ENCODE measurements around the gene KRT37.

KRT37 gene

DNA sequence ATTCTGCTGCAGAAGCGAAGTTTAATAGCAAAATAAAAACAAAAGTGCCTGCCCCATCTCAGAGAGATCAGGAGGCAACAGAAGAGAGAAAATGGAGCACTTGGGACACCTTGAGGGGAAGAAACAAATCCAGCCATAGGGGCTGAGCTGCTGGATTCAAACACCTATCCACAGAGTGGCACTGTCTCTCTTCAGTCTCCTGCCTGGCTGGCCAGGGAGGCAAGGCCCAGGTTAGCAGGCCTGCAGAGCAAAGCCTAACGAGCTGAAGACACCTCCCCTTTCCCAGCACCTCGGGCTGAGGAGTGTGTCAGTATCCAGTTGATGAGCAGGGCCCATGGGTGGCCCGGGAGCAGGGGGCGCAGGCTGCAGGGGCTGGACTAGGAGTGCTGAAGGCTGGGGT lies 18.2 kb downstream of the KRT37 start:
- H3K4me3 ChIP-seq (ENCODE audit: low read depth, low read length), result no peak overlapping the region
- TF ChIP-seq CTCF (IDR thresholded peaks at IDR 0.05; ENCODE audit: low read depth, low read length), result no peak
- in situ Hi-C loops (cut with HindIII; ENCODE audit: low sequenced_read_pairs), result no loop called here
- no peak for DNase-seq (ENCODE audit: low read depth, low spot score)

DNA sequence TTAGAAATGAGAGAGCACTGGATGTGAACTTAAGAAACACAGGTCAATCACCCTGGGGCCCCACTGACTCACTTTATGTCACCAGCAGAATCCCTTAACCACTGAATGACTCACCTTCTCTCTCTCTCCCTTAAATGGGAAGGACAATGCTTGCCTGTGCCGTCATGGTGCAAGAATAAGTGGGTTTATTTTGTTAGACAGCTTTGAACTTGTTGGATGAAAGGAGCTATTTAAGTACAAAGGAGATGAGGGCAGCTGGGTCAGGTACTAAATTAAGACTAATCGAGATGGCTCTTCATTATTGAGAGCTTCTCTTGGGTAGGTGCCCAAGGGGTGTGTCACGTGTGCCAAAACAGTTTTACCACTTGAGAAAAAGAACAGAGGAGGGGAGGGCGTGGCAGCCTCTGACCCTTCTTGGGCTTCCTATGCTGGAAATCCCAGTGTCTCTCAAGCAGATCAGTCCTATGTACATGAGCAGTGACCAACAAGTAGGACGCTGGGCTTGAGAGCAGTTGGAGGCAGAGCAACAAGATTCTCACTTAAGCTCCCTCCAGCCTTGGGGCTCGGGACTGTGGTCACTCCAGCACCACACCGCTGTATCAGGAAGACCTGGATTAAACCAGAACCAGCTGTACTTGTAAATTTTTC lies 20.2 kb downstream of the KRT37 start:
- H3K4me3 ChIP-seq (ENCODE audit: low read depth, low read length), result no peak overlapping the region
- TF ChIP-seq CTCF (IDR thresholded peaks at IDR 0.05; ENCODE audit: low read depth, low read length), result no peak
- DNase-seq (ENCODE audit: low read depth, low spot score), result peak; percentile 97
- in situ Hi-C loops (cut with HindIII; ENCODE audit: low sequenced_read_pairs), result no loop called here

DNA sequence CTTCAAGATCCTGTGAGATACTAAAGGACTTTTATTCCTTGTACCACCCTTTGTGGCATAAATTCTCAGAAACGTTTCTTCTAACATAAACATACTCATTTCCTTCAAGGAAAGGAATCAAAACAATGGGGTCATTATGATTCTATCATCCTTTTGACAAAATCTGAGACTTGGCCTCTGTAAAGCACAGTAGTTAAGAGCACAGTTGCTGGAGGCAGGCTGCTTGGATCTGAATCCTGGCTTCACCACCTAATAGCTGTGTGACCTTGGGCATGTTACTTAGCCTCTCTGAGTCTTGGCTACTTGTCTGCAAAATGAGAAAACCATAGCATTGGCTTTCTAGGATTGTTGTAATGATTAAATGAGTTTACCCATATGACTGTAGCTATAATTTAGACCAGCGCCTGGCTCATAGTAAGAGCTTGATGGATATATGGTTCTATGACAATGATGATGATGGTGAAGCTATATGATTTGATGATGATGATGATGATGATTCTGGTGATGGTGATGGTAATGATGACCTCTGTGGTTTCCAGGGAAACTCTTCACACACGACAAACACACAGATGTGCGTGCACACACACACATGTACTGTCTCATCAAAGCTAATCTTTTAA lies 20.9 kb downstream of the KRT37 start:
- H3K4me3 ChIP-seq (ENCODE audit: low read depth, low read length), result no peak overlapping the region
- in situ Hi-C loops (cut with HindIII; ENCODE audit: low sequenced_read_pairs), result no loop called here
- peak; percentile 45 for DNase-seq (ENCODE audit: low read depth, low spot score)
- no peak for TF ChIP-seq CTCF (IDR thresholded peaks at IDR 0.05; ENCODE audit: low read depth, low read length)

DNA sequence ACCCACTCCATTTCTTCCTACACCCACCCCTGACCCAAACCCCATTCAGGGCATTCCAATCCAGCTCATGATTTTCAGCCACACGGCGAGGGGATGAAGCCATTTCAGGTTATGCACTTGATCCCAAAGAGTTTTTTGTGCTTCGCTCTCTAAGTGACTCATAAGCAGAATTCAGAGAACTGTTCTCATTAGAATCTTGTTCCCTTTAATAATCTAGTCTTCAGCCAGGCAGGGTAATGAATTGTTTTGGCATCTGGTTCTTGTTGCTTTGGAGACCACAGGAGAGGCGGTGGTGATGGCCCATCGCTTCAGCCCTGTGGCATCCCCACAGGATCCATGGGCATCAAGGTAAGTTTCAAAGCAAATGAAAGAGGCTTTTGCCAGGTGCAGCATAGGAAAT lies 22.2 kb downstream of the KRT37 start:
- in situ Hi-C loops (cut with HindIII; ENCODE audit: low sequenced_read_pairs), result no loop called here
- DNase-seq (ENCODE audit: low read depth, low spot score), result peak; percentile 56
- H3K4me3 ChIP-seq (ENCODE audit: low read depth, low read length), result no peak overlapping the region
- no peak for TF ChIP-seq CTCF (IDR thresholded peaks at IDR 0.05; ENCODE audit: low read depth, low read length)

DNA sequence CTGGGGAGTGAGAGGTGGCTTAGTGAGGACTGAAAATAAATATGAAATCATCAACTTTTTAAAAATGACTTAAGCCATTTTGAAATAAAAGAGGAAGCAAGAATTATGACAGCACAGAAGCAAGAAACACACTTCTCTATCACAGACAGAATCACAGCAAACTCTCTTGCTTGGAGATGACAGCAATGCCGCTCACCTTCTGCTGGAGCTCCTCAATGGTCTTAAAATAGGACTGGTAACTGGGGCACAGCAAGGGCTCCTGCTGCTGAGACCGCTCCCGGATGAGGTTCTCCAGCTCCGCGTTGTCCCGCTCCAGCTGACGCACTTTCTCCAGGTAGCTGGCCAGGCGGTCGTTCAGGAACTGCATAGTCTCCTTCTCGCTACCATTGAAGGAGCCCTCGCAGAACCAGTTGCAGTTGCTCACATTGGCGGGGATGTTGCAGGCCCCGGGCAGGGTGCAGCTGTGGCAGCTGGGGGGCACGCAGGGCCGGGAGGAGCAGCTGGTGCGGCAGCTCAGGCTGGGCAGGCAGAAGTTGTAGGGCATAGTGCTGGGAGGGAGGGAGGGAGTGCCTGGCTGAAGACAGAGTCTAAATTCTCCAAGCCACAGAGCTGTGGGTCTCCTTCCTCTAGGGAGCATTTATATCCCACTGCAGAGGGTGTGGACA lies 27.3 kb downstream of the KRT37 start, which contains the start of gene KRT31:
KRT31 (minus strand) TSS at position 613 of the 665 bp plus-strand sequence; CDS start at position 544, 69 bp downstream.
- no peak for TF ChIP-seq CTCF (IDR thresholded peaks at IDR 0.05; ENCODE audit: low read depth, low read length)
- in situ Hi-C loops (cut with HindIII; ENCODE audit: low sequenced_read_pairs), result no loop called here
- no peak within 1 kb of the TSS for H3K4me3 ChIP-seq (ENCODE audit: low read depth, low read length)
- no peak for DNase-seq (ENCODE audit: low read depth, low spot score)

GRCh38 chr17:41396340-41396739 lies 28.0 kb downstream of the KRT37 start:
- no peak for DNase-seq (ENCODE audit: low read depth, low spot score)
- no peak overlapping the region for H3K4me3 ChIP-seq (ENCODE audit: low read depth, low read length)
- in situ Hi-C loops (cut with HindIII; ENCODE audit: low sequenced_read_pairs), result no loop called here
- no peak for TF ChIP-seq CTCF (IDR thresholded peaks at IDR 0.05; ENCODE audit: low read depth, low read length)

Data from astrocyte of the spinal cord (primary cell).